Prostate gland (tissue), 2 donors: ENCODE results near the gene RAB18. TPM values are rescaled to one million over a fixed set of nuclear protein-coding genes. Genes with fewer than 3 reads are reported as not detected.

ENCODE experiments used
- DNase-seq: peaks from one replicate; pipeline ENCODE4 v3.0.0-alpha.2; 2019; ENCODE audit warnings: low spot score
- H3K27ac ChIP-seq, 2 donors: fragments of 200-600 bp; sonication (generic); 2 replicates each; pipeline ENCODE4 v1.5.1; 2017 to 2019
- H3K27me3 ChIP-seq: fragments of 200-600 bp; sonication (generic); replicated peaks from 2 replicates; pipeline ENCODE4 v1.5.1; 2019; ENCODE audit not compliant: insufficient read depth
- H3K36me3 ChIP-seq, 2 donors: fragments of 200-600 bp; sonication (generic); 1 replicate in 1 of 2; 2 replicates in 1 of 2; pipeline versions ENCODE4 v1.5.1 to v1.8.1; 2017 to 2019
- H3K4me1 ChIP-seq: fragments of 200-600 bp; sonication (generic); replicated peaks from 2 replicates; pipeline ENCODE4 v1.5.1; 2019
- H3K4me3 ChIP-seq, 2 donors: fragments of 200-600 bp; sonication (generic); 2 replicates each; pipeline ENCODE4 v1.5.1; 2017 to 2019
- H3K9me3 ChIP-seq: fragments of 200-600 bp; sonication (generic); 2 replicates; pipeline ENCODE4 v1.5.1; 2017
- CTCF ChIP-seq, 4 experiments: fragments of 200-600 bp in 2 of 4; fragments of 450-650 bp in 2 of 4; sonication (generic) in 2 of 4; IDR thresholded peaks; 1 replicate in 3 of 4; 2 replicates in 1 of 4; pipeline ENCODE4 v1.5.1; 2016 to 2019; ENCODE audit warnings: antibody characterized with exemption in 4 of 4, mild to moderate bottlenecking in 2 of 4, moderate library complexity in 2 of 4
- POLR2A ChIP-seq: fragments of 450-650 bp; IDR thresholded peaks from one replicate; pipeline ENCODE4 v1.6.1; 2016; ENCODE audit warnings: antibody characterized with exemption, mild to moderate bottlenecking
- POLR2AphosphoS5 ChIP-seq: sonication (generic); formaldehyde crosslinking; IDR thresholded peaks from one replicate; pipeline ENCODE4 v1.6.1; 2017; ENCODE audit warnings: antibody characterized with exemption
- WGBS: methylation state at CpG from one replicate; pipeline ENCODE4 v1.1.5; 2018; 5-methylcytosine and 5-hydroxymethylcytosine counted together
- intact Hi-C: fragments of 100-400 bp; cut with DNase I; formaldehyde crosslinking; loops from one replicate; pipeline ENCODE4 v1.14.2; 2022
- total RNA-seq, 2 donors: library from RNA; depleted of rRNA; stranded (reverse); fragments of >200 nt; gene quantifications; one replicate each; pipeline ENCODE4 v1.1.0, GENCODE V29; 2016

The RAB18 gene
- total RNA-seq, 2 donors from 2014 or later, result 53.5 to 62.6 TPM

- Histone ChIP-seq H3K4me1 (peaks cover 4% of the 10 kb centered on the region), H3K4me3 (no peak overlapping the region), H3K27me3 (no peaks in the 10 kb centered on the region), H3K36me3 (no peaks in the 10 kb centered on the region), H3K27ac (no peak overlapping the region), H3K9me3 (no peaks in the 10 kb centered on the region)
- intact Hi-C loops, result no loop called here
- TF ChIP-seq POLR2AphosphoS5 (no peak), CTCF (IDR thresholded peaks at IDR 0.05) (no peak), POLR2A (no peak)
- WGBS, result 83% methylated on average over 3 of the region's 3 CpGs
- DNase-seq, result no peak
Observed at GRCh38 chr10:27526242-27526641, 22.1 kb downstream of the RAB18 start.

GRCh38 chr10:27527666-27528295, 23.7 kb downstream of the RAB18 start:
- DNase-seq, result no peak
- intact Hi-C loops, result no loop called here
- Histone ChIP-seq H3K4me1 (peaks cover 4% of the 10 kb centered on the region), H3K27ac (no peak overlapping the region), H3K9me3 (no peaks in the 10 kb centered on the region), H3K36me3 (no peaks in the 10 kb centered on the region), H3K27me3 (no peaks in the 10 kb centered on the region), H3K4me3 (no peak overlapping the region)
- WGBS, result 66% methylated on average over 6 of the region's 6 CpGs
- TF ChIP-seq CTCF (IDR thresholded peaks at IDR 0.05) (no peak), POLR2AphosphoS5 (no peak), POLR2A (no peak)

GRCh38 chr10:27529010-27529783, 25.1 kb downstream of the RAB18 start:
- Histone ChIP-seq H3K27me3 (no peaks in the 10 kb centered on the region), H3K36me3 (no peaks in the 10 kb centered on the region), H3K4me3 (no peak overlapping the region), H3K27ac (no peak overlapping the region), H3K9me3 (no peaks in the 10 kb centered on the region), H3K4me1 (peaks cover 4% of the 10 kb centered on the region)
- TF ChIP-seq CTCF (IDR thresholded peaks at IDR 0.05), result no peak
- no peak for TF ChIP-seq POLR2AphosphoS5
- no peak for TF ChIP-seq POLR2A
- DNase-seq, result no peak
- intact Hi-C loops, result no loop called here
- 97% methylated on average over 3 of the region's 3 CpGs for WGBS

- no peak overlapping the region for H3K4me3 ChIP-seq
- no peaks in the 10 kb centered on the region for H3K27me3 ChIP-seq
- no peak for TF ChIP-seq POLR2AphosphoS5
- no peak for TF ChIP-seq CTCF (IDR thresholded peaks at IDR 0.05)
- TF ChIP-seq POLR2A, result no peak
- intact Hi-C loops, result no loop called here
- H3K9me3 ChIP-seq, result no peaks in the 10 kb centered on the region
- no peaks in the 10 kb centered on the region for H3K36me3 ChIP-seq
- DNase-seq, result no peak
- H3K4me1 ChIP-seq, result peaks cover 4% of the 10 kb centered on the region
- no peak overlapping the region for H3K27ac ChIP-seq
- WGBS, result 86% methylated on average over 1 of the region's 1 CpG
Observed at GRCh38 chr10:27530477-27530876, 26.4 kb downstream of the RAB18 start.
